Renal cortex interstitium (tissue), 11 donors: ENCODE measurements around the gene P3R3URF. TPM values are rescaled to one million over a fixed set of nuclear protein-coding genes. Genes with fewer than 3 reads are reported as not detected.

Experiments
- DNase-seq, 11 donors: peaks; one replicate each; pipeline ENCODE4 v3.0.0-alpha.2; 2013; ENCODE audit warnings: low read depth in 9 of 11, low spot score in 4 of 11; ENCODE audit errors: extremely low read depth in 1 of 11
- polyA plus RNA-seq, 3 donors: library from polyadenylated mRNA; unstranded; fragments of 120-200 nt; gene quantifications; one replicate each; pipeline ENCODE4 v1.2.1, GENCODE V29; 2013; ENCODE audit not compliant: insufficient read length in 3 of 3

The P3R3URF gene
- polyA plus RNA-seq, 3 donors = not detected

GRCh38 chr1:46179138-46180081 is 3.1 kb upstream of the P3R3URF start:
- peak; percentile 72 to 89 (median 83) for DNase-seq

- no peak for DNase-seq
Observed at GRCh38 chr1:46175243-46175642, 1.0 kb downstream of the P3R3URF start.

- no peak for DNase-seq
Observed at GRCh38 chr1:46174448-46175231, 1.6 kb downstream of the P3R3URF start, which contains the start of gene TSPAN1. TSPAN1 (plus strand) TSS chr1:46175087; CDS start chr1:46181108, 6,021 bp downstream.

GRCh38 chr1:46173361-46173856 is 2.9 kb downstream of the P3R3URF start:
- DNase-seq = no peak

GRCh38 chr1:46172321-46172720 is 4.0 kb downstream of the P3R3URF start:
- DNase-seq = no peak

GRCh38 chr1:46171871-46172270 is 4.4 kb downstream of the P3R3URF start:
- DNase-seq = peak in 1 of 11 donors; percentile 63

- DNase-seq = no peak
Observed at GRCh38 chr1:46171351-46171750, 4.9 kb downstream of the P3R3URF start.

GRCh38 chr1:46169811-46170454 is 6.4 kb downstream of the P3R3URF start:
- no peak for DNase-seq

GRCh38 chr1:46168477-46168876 is 7.8 kb downstream of the P3R3URF start:
- DNase-seq = no peak

- no peak for DNase-seq
Observed at GRCh38 chr1:46166521-46167462, 9.5 kb downstream of the P3R3URF start.

- DNase-seq = no peak
Observed at GRCh38 chr1:46160212-46160611, 16.1 kb downstream of the P3R3URF start.

GRCh38 chr1:46159516-46159915 is 16.8 kb downstream of the P3R3URF start:
- DNase-seq = no peak

GRCh38 chr1:46158312-46159281 is 17.7 kb downstream of the P3R3URF start:
- no peak for DNase-seq

- DNase-seq = no peak
Observed at GRCh38 chr1:46157916-46158311, 18.4 kb downstream of the P3R3URF start.

- DNase-seq = no peak
Observed at GRCh38 chr1:46153732-46154131, 22.6 kb downstream of the P3R3URF start.

- DNase-seq = no peak
Observed at GRCh38 chr1:46153228-46153627, 23.1 kb downstream of the P3R3URF start.

GRCh38 chr1:46152016-46152415 is 24.3 kb downstream of the P3R3URF start:
- DNase-seq = no peak
